Activated CD8-positive, alpha-beta memory T cell treated with anti-CD3 and anti-CD28 coated beads, Interleukin-2, amount 50 U/mL, for 4 hours (primary cell): ENCODE measurements around the gene BRME1.

ENCODE experiments used
- DNase-seq: peaks from one replicate; pipeline ENCODE4 v3.0.0-alpha.2; 2020

BRME1 gene

GRCh38 chr19:13905634-13906520, at the start of gene BRME1, which contains the start of gene CC2D1A:
Gene BRME1, minus strand, starts transcription at chr19:13906117. Its CDS starts 1,225 bp downstream, at chr19:13904892.
Gene CC2D1A, plus strand, starts transcription at chr19:13906201. Its CDS starts 241 bp downstream, at chr19:13906442.
- peak; percentile 96 for DNase-seq

DNA sequence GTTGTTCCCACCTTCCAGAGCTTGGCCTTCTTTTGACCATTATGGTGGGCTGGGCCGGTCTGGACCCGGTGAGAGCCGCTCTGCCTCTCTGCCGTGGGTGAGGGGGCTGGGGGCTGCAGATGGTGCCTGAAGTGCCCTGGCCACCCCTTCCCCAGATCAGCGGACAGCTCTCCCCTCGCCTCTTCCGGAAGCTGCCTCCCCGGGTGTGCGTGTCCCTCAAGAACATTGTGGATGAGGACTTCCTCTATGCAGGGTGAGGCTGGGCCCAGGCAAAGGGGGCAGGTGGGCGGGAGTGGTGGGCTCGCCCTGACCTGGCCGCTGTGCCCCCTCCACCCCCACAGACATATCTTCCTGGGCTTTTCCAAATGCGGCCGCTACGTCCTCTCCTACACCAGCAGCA, 48.3 kb upstream of the BRME1 start:
- no peak for DNase-seq

GRCh38 chr19:13952931-13953531, 47.1 kb upstream of the BRME1 start:
- no peak for DNase-seq

DNA sequence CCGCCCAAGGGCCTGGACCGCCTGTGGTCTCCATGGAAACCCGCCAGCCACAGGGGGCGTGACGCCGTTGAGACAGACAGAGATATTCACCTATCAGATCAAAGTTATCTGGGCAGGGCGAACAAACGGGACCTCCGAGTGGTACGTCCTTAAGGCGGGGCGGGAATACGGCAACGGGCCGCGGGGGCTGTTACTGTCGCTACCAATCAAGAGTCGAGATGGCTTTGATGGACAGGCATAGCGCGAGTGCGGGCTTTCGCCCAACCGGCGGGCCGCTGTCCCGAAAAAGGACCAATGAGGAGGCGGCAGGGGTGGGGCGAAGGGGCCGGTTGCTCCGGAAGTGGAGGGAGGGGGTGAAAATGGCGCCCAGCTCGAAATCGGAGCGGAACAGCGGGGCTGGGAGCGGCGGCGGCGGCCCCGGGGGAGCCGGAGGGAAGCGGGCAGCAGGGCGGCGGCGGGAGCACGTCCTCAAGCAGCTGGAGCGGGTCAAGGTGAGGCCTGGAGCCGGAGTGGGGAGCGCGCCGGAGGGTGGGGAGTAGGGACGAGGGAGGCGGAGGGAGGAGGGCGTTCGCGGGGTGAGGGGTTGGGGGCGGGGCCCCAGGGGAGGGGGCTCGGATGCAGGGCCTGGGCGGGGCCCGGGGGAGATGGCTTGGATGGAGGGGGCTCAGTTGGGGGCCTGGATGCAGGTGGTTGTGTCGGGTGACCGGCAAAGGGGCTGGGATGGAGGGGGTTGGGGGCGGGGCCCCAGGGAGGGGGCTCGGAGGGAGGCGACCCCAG, 46.4 kb upstream of the BRME1 start, which contains the start of gene DCAF15:
Gene DCAF15 (plus strand): TSS at position 356 of the 777 bp plus-strand sequence. CDS start 4 bp downstream, at position 360.
- peak; percentile 98 for DNase-seq

DNA sequence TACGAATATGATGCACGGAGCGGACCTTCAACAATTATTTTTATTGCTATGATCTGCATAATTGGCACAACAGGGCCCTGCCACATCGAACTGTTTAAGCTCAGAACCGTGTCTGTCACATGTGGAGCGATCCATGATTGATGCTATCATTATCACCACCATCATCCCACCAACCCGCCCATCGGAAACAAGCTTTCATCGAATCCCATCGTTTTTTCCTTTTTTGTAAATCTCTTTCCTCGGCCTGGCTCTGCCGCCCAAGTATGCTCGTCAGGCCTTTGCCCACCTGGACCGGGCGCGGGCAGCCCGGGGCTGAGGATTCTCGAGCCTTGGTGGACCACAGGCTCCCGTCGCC, 45.9 kb upstream of the BRME1 start:
- no peak for DNase-seq

GRCh38 chr19:13951043-13951442, 45.1 kb upstream of the BRME1 start:
- DNase-seq, result no peak

DNA sequence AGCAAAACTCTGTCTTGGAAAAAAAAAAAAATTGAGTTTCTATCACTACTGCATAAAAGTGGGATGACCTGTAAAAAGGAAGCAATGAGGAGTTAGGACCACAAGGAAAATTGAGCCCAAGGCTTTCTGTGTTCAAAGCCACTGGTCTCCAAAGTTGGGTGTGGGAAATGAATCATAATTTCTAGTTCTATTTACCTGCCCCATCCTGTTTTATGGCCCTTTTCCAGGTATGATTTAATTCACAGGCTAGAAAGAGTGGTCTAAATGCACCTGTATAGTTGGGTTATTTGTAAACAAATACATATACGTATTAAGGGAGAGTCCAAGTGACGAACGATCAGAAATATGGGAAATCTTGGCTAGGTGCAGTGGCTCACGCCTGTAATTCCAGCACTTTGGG, 40.5 kb upstream of the BRME1 start:
- DNase-seq, result no peak

DNA sequence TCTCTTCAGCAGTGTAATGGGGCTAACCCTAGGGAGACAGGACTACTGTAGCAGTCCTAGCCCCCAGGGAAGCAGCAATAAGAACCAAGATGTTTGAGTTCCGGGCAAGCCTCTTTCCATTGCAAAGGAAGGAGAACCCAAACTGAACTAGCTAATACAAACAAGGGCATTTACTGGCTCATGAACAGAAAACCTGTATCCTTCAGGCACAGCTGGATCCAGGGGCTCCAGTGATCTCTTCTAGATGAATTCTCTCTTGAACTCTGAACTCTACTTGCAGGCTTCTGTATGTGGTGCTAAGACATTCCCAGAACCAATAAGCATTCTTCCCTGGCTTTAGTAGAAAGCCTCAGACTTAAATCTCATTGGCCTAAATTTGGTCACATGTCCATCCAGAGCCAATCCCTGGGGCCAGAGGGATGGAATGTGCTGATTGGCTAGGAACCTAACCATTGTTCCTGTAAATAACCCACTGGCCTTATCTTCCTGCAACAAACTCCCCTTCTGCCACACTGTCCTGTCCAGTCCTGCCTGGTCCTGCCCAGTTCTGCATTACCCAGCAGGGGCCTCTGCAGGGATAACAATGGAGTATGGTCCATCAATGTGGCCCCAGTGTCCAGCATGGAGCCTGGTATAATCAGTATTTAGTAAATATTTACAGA, 36.2 kb upstream of the BRME1 start:
- no peak for DNase-seq

GRCh38 chr19:13938301-13939064, 32.6 kb upstream of the BRME1 start, which contains the start of gene PODNL1:
Gene PODNL1, minus strand, starts transcription at chr19:13938417. Its CDS starts 236 bp downstream, at chr19:13938181.
- no peak for DNase-seq

DNA sequence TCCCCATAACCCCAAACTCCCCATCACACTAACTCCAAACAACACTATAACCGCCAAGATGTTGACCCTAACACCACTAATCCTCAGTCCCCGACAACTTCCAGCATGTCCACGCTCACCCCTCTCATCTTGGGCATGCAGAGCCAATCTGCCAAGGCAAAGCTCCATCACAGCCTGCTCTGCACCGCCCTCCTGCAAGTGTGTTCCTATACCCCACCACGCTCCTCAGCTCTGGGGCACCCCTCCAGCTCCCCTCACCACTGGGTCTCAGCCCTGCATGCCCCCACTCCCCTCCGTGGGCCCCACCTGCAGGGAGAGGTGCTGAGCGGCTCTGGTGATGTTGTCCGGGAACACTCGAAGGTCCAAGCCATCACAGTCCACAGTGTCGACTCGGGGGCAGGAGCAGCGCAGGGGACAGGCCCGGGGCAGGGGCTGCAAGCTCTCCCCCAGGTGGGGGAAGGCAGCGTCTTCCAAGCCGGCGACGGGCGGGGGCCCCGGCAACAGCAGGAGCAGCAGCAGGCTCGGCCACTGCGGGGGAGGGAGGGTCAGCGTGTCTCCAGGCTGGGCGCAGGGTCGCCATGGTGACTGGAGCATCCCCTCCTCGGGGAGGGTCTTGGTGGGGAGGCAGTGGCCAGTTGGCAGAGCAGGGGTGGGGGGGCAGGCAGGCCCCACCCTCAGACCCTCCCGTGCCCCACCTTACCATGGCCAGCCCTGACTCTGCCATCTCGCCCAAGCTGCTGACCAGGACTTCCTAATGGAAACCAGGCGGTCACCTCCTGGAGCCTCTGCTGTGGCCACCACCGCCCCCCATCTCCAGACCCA, 31.8 kb upstream of the BRME1 start:
- no peak for DNase-seq

GRCh38 chr19:13935765-13936510, 30.0 kb upstream of the BRME1 start:
- no peak for DNase-seq

- no peak for DNase-seq
Measured at GRCh38 chr19:13934785-13935109, 28.8 kb upstream of the BRME1 start.

GRCh38 chr19:13932911-13933393, 27.0 kb upstream of the BRME1 start:
- DNase-seq, result no peak

- DNase-seq, result no peak
Measured at GRCh38 chr19:13932149-13932637, 26.3 kb upstream of the BRME1 start.

DNA sequence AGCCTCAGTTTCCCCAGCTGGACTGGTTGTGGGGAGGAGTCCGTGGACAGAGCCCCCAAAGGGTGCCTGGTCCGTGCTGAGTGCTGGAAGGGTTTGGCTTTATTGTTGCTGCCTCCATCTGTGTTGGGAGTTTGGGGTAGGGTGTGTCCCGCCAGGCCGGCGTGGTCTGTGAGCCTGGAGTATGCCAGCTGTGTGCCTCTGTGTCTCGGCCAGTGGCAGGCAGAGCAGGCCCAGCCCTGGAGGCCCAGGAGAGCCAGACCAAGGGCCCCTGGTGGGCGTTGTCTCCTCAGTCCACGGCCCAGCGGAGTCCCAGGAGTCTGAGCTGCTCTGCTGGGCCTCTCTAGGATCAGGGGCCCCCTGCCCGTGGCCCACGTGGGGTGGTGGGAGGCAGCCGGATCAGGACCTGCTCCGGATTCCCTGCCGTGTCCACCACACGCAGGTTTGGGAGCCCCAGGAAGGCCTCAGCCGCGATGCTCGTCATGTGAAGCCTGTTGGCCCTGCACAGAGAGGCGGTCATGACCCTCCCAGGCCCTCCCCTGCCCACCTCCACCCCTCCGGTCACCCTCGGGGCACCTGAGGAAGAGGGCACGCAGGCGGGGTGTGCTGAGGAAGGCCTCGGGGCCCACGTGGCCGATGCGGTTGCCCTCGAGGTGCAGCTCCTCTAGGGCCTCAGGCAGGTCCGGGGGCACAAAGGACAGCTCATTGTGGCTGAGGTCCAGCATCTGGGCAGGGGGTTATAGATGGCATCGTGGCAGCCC, 25.7 kb upstream of the BRME1 start:
- DNase-seq, result no peak

DNA sequence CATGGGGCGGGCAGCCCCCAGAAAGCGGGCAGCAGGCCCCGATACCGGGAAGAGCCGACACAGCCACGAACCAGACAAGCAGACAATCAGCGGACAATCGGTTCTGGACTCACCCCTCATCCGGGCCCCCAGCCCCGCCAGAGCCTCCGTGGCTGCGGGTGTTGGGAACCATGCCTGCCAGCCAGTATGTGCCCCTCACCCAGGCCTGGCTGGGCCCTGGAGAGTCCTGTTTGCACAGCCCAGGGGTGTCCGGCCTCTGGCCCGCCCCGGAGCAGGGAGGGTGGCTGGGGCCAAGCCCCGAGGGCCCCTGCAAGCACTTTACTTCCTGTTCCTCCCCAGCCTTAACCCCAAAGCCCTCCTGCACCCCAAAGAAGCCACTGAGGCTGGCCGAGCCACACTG, 24.5 kb upstream of the BRME1 start:
- no peak for DNase-seq

DNA sequence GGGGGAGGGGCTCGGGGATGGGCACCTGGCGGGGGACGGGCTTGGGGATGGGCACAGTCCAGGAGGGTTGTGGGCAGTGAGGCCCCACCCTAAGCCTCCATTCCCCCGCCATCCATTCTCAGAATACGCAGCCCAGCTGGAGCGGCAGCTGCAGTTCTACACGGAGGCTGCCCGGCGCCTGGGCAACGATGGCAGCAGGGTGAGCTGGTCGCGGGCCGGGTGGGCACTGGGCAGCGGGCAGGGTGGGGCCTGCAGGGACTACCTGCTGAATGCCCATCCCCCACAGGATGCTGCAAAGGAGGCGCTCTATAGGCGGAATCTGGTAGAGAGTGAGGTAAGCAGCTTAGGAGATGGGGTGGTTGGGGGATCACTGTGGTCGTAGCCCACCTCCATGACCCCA, 24.0 kb upstream of the BRME1 start:
- no peak for DNase-seq

- no peak for DNase-seq
Measured at GRCh38 chr19:13929340-13929739, 23.4 kb upstream of the BRME1 start.

DNA sequence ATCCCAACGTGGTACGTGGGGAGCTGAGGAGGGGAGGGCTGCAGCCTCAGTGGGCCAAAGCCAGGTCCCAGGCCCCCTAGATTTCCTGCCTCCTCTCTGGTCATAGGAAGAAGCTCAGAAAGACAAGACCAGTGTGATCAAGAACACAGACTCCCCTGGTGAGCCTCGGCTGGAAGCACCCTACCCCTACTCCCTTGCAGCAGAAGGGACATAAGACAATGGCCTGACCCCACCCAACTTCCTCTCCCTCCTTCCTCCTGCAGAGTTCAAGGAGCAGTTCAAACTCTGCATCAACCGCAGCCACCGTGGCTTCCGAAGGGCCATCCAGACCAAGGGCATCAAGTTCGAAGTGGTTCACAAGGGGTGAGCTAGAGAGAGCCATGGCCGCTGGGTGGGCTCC, 20.8 kb upstream of the BRME1 start:
- DNase-seq, result no peak
